Uterus (tissue), 2 donors: Measurements from ENCODE around the gene CDC42SE2.

Source experiments
- CTCF ChIP-seq, 4 experiments: fragments of 200-600 bp in 2 of 4; fragments of 450-650 bp in 2 of 4; sonication (generic) in 2 of 4; IDR thresholded peaks; one replicate each; pipeline ENCODE4 v1.5.1; 2016 to 2019; ENCODE audit warnings: antibody characterized with exemption in 4 of 4, mild to moderate bottlenecking in 2 of 4, moderate library complexity in 1 of 4
- POLR2A ChIP-seq, 2 donors: fragments of 450-650 bp; IDR thresholded peaks; one replicate each; pipeline ENCODE4 v1.6.1; 2016; ENCODE audit warnings: antibody characterized with exemption in 2 of 2, mild to moderate bottlenecking in 1 of 2, moderate library complexity in 1 of 2

DNA sequence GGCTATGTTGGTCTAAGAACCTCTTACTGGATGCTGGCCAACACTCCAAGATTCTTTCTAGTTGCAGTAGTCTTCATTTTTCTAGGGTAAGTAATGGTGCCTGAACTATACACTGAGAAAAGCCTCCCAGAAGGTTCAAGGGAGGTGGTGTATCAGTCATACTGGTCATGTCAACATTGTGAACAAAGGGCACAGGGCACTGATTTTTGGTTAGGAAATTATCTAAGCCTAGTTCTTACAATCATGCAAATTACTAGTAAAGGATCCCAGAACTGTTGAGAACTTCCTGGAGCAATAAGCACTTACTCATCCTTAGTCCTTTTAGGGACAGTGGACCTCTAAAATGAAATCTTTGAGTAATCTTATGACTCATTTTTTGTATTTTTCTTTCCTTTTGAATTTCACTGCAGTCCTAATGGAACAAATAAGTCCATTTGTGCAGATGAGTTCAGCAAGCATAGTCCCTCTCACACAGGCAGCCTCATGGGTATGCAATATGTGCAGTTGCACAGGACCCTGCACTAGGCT, 21.1 kb upstream of the CDC42SE2 start:
- no peak for TF ChIP-seq CTCF (IDR thresholded peaks at IDR 0.05)
- TF ChIP-seq POLR2A (IDR thresholded peaks at IDR 0.05), result no peak
